Keratinocyte (primary cell): Measurements from ENCODE around the gene NAALADL2.

Experiments
- EZH2 ChIP-seq: IDR thresholded peaks from one replicate; pipeline ENCODE4 v1.6.1; 2012; ENCODE audit warnings: inconsistent platforms, mild to moderate bottlenecking, low read length, moderate library complexity
- TF ChIP-seq, protein P1 (sequence below), 3 experiments: IDR thresholded peaks in 1 of 3; conservative IDR thresholded peaks in 1 of 3; optimal IDR thresholded peaks in 1 of 3; 2 replicates in 2 of 3; 3 replicates in 1 of 3; pipeline versions ENCODE3 to v1.5.1; 2011; ENCODE audit warnings: low read length in 3 of 3, mild to moderate bottlenecking in 3 of 3, moderate library complexity in 2 of 3, control low read depth in 1 of 3, inconsistent platforms in 1 of 3; ENCODE audit not compliant: insufficient read depth in 2 of 3; ENCODE audit errors: extremely low read depth in 1 of 3

DNA sequence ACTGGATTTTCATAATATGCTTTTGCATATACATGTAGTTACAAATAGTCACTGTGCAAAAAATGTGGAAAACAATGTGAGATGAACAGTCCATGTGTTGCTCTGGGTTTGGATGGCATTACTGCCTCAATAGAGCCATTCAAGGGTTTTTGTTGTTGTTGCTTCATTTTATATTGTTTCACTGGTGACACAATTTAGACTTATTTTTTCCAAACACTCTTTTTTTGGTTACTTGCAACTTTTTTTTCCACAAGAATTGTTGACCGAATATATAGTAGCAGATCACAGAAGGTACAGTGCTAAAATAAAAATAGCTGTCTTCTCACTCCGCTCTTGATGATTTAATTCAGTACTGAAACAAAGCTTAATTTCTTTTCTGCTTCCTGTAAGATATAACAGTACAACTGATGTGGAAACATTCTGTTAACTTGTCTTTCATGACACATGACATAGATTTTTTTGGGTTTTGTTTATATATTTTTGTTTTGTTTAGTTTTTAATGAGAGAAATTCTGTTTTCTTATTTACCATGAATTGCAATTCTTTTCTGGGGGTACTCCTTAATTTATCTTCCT lies 618.6 kb downstream of the NAALADL2 start:
- TF ChIP-seq, protein P1, sequence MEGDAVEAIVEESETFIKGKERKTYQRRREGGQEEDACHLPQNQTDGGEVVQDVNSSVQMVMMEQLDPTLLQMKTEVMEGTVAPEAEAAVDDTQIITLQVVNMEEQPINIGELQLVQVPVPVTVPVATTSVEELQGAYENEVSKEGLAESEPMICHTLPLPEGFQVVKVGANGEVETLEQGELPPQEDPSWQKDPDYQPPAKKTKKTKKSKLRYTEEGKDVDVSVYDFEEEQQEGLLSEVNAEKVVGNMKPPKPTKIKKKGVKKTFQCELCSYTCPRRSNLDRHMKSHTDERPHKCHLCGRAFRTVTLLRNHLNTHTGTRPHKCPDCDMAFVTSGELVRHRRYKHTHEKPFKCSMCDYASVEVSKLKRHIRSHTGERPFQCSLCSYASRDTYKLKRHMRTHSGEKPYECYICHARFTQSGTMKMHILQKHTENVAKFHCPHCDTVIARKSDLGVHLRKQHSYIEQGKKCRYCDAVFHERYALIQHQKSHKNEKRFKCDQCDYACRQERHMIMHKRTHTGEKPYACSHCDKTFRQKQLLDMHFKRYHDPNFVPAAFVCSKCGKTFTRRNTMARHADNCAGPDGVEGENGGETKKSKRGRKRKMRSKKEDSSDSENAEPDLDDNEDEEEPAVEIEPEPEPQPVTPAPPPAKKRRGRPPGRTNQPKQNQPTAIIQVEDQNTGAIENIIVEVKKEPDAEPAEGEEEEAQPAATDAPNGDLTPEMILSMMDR (optimal IDR thresholded peaks at IDR 0.05 in 1 of 3, IDR thresholded peaks at IDR 0.05 in 1 of 3, conservative IDR thresholded peaks at IDR 0.05 in 1 of 3; ENCODE audit: extremely low read depth in 1 of 3, insufficient read depth in 2 of 3, low read length in 3 of 3) = no peak
- no peak for TF ChIP-seq EZH2
